ENCODE measurements around the gene NAP1L5. TPM values are rescaled to one million over a fixed set of nuclear protein-coding genes. Genes with fewer than 3 reads are reported as not detected.

NAP1L5 gene
- total RNA-seq, 1 donor from 2014 or later, result 0.26 TPM

GRCh38 chr4:88722276-88722780 lies 24.7 kb upstream of the NAP1L5 start:
- FAIRE-seq (peak; percentile 47), DNase-seq (ENCODE audit: low read depth) (no peak)
- Histone ChIP-seq H3K27me3 (ENCODE audit: control insufficient read depth, insufficient read depth, low read length) (no peaks in the 10 kb centered on the region), H3K36me3 (ENCODE audit: control insufficient read depth, insufficient read depth, low read length) (peaks cover 4% of the 10 kb centered on the region), H3K4me3 (ENCODE audit: low read depth, low read length) (no peak overlapping the region)
- TF ChIP-seq, protein P1, sequence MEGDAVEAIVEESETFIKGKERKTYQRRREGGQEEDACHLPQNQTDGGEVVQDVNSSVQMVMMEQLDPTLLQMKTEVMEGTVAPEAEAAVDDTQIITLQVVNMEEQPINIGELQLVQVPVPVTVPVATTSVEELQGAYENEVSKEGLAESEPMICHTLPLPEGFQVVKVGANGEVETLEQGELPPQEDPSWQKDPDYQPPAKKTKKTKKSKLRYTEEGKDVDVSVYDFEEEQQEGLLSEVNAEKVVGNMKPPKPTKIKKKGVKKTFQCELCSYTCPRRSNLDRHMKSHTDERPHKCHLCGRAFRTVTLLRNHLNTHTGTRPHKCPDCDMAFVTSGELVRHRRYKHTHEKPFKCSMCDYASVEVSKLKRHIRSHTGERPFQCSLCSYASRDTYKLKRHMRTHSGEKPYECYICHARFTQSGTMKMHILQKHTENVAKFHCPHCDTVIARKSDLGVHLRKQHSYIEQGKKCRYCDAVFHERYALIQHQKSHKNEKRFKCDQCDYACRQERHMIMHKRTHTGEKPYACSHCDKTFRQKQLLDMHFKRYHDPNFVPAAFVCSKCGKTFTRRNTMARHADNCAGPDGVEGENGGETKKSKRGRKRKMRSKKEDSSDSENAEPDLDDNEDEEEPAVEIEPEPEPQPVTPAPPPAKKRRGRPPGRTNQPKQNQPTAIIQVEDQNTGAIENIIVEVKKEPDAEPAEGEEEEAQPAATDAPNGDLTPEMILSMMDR (IDR thresholded peaks at IDR 0.05; ENCODE audit: insufficient read depth, low read length, severe bottlenecking), result no peak

DNA sequence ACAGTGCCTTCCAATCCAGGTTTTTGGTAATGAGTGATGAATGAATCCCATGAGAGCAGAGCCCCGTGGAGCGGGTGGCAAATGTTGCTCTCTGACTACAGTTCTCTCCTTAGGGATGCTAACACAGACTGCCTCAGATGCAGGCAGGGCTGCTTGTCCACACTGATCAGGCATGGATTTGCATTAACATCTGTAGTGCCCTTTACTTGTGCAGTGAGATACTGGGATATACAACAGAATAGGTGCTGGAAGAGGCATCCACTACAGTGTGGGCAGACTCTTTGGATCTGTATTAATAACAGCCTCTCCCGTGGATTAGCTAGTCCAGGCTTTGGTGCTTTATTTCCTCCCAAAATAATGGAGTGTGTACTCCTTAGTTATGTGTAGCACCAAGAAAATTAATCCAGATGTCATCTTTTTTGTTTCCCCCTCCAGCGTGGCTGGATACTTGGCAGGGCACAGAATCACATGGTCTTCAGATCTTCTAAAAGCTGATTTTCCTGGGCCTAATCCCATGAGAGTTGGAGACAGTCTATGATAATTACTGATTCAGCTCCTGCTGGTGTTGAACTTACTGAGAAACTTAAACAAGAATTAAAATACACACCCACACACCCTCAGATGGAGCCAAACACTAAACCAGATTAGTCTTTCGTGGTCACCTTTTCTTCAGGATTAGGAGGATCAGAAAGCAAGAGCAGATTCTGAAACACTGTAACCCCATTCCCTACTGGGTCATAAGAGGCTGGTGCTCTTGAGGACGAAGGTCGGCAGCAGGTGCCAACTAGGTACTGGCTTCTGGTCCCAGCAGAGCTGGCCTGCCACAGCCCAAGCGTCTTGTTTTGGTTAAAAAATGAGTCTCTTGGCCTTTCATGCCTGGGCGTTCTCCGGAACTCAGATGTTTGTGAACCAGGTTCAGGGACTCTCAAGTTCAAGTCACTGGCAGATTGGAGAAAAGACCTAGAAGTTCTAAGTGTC lies 23.1 kb upstream of the NAP1L5 start:
- FAIRE-seq, result peak; percentile 28

GRCh38 chr4:88719381-88719780 lies 21.8 kb upstream of the NAP1L5 start:
- peaks cover 3% of the 10 kb centered on the region for H3K36me3 ChIP-seq (ENCODE audit: control insufficient read depth, insufficient read depth, low read length)

More for the DNA sequence above, 23.1 kb upstream of the NAP1L5 start:
- H3K36me3 ChIP-seq (ENCODE audit: control insufficient read depth, insufficient read depth, low read length), result peaks cover 3% of the 10 kb centered on the region
- no peaks in the 10 kb centered on the region for H3K27me3 ChIP-seq (ENCODE audit: control insufficient read depth, insufficient read depth, low read length)
- H3K4me3 ChIP-seq (ENCODE audit: low read depth, low read length), result no peak overlapping the region
- DNase-seq (ENCODE audit: low read depth), result no peak
- TF ChIP-seq, protein P1 (IDR thresholded peaks at IDR 0.05; ENCODE audit: insufficient read depth, low read length, severe bottlenecking), result no peak

DNA sequence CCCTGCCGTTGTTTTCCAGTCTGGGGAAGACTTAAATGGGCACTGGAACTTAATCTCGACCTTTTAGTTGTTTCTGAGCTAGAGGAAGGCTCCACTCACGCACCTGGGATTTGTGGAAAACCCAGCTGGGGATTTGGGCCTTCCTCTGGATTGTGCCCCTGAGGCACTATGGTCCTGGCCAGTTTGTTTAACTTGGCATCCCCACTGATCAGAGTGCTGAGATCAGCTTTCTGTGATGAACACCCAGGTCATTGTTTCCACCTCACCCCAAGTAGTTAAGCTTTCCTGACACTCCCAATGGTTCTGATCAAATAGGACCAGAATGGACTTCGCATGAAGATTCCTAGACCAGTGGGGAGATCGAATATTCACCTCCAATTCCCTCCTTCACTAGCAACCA lies 20.5 kb upstream of the NAP1L5 start:
- FAIRE-seq (peak; percentile 18), DNase-seq (ENCODE audit: low read depth) (no peak)
- TF ChIP-seq, protein P1 (IDR thresholded peaks at IDR 0.05; ENCODE audit: insufficient read depth, low read length, severe bottlenecking), result no peak
- Histone ChIP-seq H3K36me3 (ENCODE audit: control insufficient read depth, insufficient read depth, low read length) (peaks cover 3% of the 10 kb centered on the region), H3K4me3 (ENCODE audit: low read depth, low read length) (no peak overlapping the region), H3K27me3 (ENCODE audit: control insufficient read depth, insufficient read depth, low read length) (no peaks in the 10 kb centered on the region)

More at GRCh38 chr4:88719381-88719780, 21.8 kb upstream of the NAP1L5 start:
- H3K4me3 ChIP-seq (ENCODE audit: low read depth, low read length), result no peak overlapping the region
- H3K27me3 ChIP-seq (ENCODE audit: control insufficient read depth, insufficient read depth, low read length), result no peaks in the 10 kb centered on the region
- no peak for FAIRE-seq
- no peak for DNase-seq (ENCODE audit: low read depth)
- TF ChIP-seq, protein P1 (IDR thresholded peaks at IDR 0.05; ENCODE audit: insufficient read depth, low read length, severe bottlenecking), result no peak

GRCh38 chr4:88713782-88714181 lies 16.2 kb upstream of the NAP1L5 start:
- no peak overlapping the region for H3K4me3 ChIP-seq (ENCODE audit: low read depth, low read length)
- peaks cover 1% of the 10 kb centered on the region for H3K36me3 ChIP-seq (ENCODE audit: control insufficient read depth, insufficient read depth, low read length)
- H3K27me3 ChIP-seq (ENCODE audit: control insufficient read depth, insufficient read depth, low read length), result no peaks in the 10 kb centered on the region
- FAIRE-seq (no peak), DNase-seq (ENCODE audit: low read depth) (no peak)
- TF ChIP-seq, protein P1 (IDR thresholded peaks at IDR 0.05; ENCODE audit: insufficient read depth, low read length, severe bottlenecking), result no peak

Data from bronchial epithelial cell (primary cell).